Esophagus muscularis mucosa (tissue), 3 donors: ENCODE measurements around the gene TARBP2.

Experiments used
- POLR2AphosphoS5 ChIP-seq, 2 donors: sonication (generic); formaldehyde crosslinking; IDR thresholded peaks; one replicate each; pipeline ENCODE4 v1.6.1; 2017; ENCODE audit warnings: antibody characterized with exemption in 2 of 2
- TF ChIP-seq, protein P1 (sequence below), 3 experiments: fragments of 200-600 bp in 2 of 3; fragments of 450-650 bp in 1 of 3; sonication (generic) in 2 of 3; IDR thresholded peaks; one replicate each; pipeline ENCODE4 v1.5.1; 2017 to 2019; ENCODE audit warnings: antibody characterized with exemption in 3 of 3, mild to moderate bottlenecking in 2 of 3, moderate library complexity in 1 of 3

DNA sequence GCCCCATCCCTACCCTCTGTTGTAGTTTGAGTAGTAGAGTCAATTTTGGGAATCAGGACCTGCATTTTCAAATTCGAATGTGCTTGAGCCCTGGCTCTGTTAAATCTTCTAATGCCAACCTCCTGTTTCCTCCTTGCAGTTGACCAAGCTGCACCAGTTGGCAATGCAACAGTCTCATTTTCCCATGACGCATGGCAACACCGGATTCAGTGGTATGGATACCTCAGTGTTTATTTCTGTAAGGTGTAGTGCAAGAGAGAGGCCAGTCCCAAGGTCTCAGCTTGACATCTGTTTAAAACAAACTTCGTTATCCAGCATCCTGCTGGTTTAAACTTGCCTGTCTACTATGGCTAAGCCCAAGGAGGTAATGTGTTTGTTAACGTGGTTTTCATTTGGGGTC, 34.0 kb upstream of the TARBP2 start:
- TF ChIP-seq, protein P1, sequence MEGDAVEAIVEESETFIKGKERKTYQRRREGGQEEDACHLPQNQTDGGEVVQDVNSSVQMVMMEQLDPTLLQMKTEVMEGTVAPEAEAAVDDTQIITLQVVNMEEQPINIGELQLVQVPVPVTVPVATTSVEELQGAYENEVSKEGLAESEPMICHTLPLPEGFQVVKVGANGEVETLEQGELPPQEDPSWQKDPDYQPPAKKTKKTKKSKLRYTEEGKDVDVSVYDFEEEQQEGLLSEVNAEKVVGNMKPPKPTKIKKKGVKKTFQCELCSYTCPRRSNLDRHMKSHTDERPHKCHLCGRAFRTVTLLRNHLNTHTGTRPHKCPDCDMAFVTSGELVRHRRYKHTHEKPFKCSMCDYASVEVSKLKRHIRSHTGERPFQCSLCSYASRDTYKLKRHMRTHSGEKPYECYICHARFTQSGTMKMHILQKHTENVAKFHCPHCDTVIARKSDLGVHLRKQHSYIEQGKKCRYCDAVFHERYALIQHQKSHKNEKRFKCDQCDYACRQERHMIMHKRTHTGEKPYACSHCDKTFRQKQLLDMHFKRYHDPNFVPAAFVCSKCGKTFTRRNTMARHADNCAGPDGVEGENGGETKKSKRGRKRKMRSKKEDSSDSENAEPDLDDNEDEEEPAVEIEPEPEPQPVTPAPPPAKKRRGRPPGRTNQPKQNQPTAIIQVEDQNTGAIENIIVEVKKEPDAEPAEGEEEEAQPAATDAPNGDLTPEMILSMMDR (IDR thresholded peaks at IDR 0.05), result no peak
- no peak for TF ChIP-seq POLR2AphosphoS5 (IDR thresholded peaks at IDR 0.05)
